ENCODE data around the gene TMEM200C.
"Not testable (repeated sequence)": the region's sequence is repeated elsewhere in the genome, so short reads cannot be mapped to it uniquely, and the experiment has no call there.

Gene TMEM200C

DNA sequence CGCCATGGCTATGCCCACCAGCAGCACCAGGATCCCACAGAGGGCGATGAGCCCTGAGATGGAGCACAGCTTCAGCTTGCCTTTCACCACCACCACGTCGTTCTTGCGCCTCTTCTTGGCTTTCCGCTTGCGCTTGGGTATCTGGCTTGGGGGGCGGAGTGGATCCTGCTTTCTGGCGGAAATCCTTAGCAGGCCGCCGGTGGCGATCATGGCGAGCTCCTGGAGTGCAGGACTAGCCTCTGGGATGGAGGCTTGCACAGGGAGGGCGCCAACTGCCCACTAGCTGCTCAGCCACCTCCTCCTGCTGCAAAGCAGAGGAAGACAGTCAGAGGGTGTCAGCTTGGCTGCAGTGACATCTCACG lies 3.5 kb downstream of the TMEM200C start:
- DNase-seq (ENCODE audit: low read depth): no peak

DNA sequence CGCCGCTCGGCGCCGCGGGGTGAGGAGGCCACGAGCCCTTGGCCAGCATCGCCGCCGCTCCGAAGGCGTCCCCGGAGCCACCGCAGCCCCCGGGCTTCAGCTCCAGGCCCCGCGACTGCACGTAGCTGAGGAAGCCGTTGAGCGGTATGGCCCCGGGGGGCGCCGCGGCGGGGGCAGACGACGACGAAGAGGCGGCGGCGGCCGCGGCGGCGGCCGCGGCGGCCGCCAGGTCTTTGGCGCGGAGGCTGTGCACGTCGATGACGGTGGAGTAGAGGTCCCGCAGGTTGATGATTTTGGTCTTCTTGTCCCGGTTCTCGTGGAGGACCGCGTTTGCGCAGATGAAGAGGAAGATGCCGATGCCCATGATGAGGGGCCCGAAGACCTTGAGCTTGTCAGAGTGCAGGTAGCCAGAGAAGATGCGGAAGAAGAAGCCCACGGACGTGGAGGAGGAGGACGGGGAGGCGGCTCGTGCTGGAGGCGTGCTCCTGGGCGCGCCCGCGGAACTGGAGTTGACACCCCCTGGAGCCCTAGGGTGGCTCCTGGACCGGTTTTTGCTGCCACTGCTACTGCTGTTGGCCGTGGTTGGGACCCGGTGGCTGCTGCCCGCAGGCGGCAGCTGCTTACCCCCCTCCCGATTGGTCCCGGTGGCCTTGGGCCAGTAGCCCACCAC lies 4.0 kb downstream of the TMEM200C start:
- no peak for DNase-seq (ENCODE audit: low read depth)

DNA sequence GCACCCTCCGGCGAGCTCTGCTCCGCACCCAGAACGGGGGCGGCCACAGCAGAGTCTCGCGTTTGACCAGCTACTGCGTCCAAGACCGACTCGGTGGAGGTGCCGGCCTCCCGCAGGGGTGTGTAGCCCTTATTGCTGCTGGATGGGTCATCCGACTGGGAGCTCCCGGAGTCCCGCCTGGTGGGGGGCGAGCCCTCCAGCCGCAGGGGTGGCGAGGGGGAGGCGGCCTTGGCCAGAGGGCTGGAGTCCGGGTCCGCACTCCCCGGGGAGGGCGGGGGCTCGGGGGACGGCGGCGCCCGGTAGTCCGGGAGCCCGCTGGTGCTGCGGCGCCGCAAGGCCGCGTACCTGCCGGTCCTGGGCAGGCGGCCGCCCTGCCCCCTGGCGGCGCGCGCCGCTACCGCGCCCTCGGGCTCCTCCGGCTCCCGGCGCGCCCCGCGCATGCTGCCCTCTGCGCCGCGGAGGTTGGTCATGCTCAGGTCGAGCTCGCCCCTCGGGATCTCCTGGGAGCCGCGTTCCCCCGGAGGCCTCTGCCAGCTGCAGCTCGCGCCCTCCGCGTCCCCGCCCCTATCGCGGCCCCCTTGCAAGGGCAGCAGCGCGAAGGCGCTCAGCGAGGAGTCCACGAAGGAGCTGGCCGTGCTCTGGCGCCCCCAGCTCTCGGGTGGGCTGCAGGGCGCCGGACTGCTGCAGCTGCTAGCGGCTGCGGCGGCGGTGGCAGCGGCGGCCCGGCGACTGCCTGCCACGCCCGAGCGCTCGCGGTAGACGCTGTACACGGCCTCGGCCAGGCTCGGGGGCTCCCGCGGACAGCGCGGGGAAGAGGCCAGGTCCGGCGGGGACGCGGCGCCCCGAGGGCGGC lies 4.8 kb downstream of the TMEM200C start:
- DNase-seq (ENCODE audit: low read depth): no peak

DNA sequence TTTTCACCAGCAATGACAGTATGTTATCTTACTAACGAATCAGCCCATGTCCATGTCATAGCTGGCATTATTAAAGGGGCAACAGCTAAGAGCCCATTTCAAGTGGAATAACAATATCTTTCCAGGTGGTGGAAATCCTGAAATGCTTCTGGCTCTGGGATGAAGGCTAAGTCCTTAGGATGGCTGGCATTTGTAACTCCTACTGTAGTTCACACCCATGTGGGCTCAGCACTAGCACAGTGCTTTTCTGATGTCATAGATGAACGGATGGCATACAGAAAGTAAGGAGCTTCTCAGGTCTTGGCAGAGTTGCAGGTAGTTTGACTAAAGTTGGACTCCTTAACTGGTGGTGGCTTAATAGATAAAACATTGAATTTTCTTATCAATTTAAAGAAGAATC lies 10.0 kb downstream of the TMEM200C start:
- no peak for DNase-seq (ENCODE audit: low read depth)

DNA sequence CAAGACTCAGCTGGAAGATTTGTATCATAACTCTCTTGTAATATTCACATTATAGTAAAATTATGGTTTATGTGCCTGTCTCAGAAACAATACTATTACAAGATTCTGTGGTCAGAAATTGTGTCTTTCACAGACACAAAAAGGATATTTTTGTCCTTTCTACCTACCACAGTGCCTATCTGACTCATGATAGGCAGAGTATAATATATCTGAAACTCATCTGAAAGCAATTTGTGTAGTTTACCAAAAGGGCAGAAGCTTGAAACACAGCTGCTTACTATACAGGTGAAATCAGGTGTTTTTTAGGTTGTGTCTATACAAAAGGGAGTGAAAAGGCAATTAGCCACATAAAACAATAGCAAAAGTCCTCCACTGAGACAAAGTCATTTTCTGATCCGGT lies 10.9 kb downstream of the TMEM200C start:
- DNase-seq (ENCODE audit: low read depth): no peak

DNA sequence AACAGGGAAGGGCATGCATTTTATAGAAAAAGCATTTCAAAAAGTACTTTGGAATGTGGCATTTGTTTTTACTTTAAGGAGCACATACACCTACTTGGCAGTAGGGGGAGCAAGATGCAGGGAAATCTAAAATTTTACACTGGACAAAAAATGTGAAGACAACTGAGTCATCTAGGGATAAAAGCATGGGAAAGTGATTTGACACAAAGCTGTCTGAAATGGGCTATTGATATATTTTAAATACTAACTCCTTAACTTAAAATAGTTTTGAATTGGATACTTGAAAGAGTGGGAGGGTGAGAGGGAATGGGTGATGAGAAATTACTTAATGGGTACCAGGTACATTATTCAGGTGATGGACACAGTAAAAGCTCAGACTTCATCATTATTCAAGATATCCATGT lies 15.8 kb downstream of the TMEM200C start:
- DNase-seq (ENCODE audit: low read depth): no peak

DNA sequence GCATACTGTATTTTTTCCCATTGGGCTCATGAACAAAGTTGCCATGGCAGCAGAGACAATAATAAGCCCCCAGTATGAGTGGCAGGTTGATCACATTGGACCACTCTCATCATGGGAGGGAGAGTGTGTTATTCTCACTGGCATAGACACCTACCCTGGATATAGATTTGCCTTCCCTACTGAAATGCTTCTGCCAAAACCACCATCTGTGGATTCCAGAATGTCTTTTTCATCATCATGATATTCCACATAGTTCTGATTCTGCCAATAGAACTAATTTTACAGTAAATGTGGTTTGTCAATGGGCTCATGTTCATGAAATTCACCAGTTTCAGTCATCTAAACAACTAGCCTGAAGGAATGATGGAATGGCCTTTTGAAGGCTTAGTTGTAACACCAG lies 18.4 kb downstream of the TMEM200C start:
- DNase-seq (ENCODE audit: low read depth): no peak

DNA sequence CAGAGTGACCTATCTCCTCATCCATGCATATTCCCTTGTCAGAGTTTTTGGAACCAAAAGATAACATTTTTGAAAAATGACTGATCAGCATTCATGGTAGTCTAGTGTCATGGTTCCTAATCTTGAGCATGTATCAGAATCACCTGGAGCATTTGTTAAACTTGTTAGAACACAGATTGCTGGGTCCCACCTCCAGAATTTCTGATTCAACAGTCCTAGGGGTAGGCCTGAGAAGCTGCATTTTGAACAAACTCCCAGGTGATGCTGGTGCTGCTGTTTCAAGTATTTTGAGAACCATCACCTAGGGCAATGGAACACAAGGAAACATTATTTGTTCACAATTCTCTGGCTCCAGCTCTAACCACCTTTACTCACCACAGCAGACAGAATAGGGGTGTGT lies 21.0 kb downstream of the TMEM200C start:
- DNase-seq (ENCODE audit: low read depth): no peak

DNA sequence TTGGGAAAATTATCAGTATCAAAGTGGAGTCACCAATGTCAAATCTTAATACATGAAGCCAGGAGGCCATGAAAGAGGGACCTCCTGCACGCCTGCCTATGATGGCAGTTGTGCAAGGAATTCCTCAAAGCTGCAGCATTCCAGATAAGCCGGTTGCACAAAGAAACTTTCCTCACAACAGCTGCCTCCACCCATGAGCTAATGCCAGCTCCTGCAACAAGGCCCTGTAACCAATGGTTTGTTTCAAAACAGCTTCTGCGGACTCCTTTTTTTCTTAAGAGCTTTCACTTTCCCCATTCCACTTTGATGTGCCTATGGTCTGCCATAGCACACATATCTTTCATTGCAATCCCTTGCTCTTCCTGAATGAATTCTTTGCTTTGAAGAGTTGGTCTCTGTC lies 22.4 kb downstream of the TMEM200C start:
- DNase-seq (ENCODE audit: low read depth): no peak

DNA sequence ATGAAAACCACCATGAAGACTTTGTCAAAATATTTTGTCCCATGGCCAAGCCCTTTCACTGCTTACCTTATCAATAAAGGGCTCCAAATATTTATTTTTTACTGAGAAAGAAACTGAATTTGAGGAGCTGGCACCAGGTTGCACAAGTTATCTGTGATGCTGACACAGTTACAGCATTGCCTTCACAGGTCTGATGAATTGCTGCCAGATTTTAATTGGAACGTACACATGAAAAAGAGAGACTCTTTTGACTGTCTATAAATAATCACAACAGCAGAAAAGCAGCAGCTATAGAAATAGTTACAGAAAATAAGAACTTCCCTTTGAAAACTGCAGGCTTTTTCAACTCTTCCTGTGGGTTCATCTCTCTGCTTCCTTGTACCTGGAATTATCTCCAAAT lies 23.9 kb downstream of the TMEM200C start:
- DNase-seq (ENCODE audit: low read depth): no peak

DNA sequence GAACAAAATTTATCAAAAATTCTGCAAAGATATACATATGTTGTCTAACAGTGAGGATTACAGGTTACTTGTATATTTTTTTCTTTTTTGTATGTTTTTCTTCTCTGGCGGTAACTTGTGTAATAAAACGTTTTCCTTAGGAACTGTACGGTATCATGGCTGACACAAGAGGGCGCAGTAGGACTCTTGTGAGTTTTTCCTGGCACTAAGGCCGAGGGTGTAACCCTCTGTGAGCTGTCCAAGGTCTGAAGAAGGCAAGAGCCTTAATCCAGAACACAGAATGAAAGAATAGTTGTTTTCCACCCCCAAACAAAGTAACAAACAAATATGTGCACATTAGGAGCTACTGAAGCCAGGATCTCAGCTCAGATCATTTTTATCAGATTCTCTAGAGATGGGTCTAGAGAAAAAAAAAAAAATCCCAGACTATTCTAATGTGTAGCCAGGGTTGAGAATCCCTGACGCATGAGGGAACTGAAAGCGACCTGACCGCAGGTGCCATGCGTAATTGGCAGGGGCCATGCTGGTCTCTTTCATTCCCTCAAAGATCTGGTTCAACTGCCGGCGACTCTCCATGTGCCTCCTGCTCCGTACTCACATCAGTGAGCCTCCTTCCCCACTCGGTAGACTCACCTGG lies 27.0 kb downstream of the TMEM200C start:
- peak; percentile 71 for DNase-seq (ENCODE audit: low read depth)

DNA sequence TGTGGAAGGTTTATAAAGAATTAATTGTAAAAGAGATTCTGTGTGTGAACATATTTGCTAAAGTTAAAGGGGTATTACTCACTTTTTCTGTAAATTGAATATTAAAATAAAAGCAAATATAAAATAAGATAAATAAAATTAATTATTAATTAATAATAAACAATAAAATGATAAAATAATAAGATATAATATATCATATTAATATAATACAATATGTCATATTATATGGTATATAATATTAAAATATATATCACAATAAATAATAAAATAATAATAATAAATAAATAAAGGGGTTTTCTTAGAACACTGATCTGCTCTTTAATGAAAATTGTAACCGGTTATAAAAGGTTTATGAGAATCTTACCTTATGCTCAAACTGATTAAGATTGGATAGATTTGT lies 29.8 kb downstream of the TMEM200C start:
- no peak for DNase-seq (ENCODE audit: low read depth)

DNA sequence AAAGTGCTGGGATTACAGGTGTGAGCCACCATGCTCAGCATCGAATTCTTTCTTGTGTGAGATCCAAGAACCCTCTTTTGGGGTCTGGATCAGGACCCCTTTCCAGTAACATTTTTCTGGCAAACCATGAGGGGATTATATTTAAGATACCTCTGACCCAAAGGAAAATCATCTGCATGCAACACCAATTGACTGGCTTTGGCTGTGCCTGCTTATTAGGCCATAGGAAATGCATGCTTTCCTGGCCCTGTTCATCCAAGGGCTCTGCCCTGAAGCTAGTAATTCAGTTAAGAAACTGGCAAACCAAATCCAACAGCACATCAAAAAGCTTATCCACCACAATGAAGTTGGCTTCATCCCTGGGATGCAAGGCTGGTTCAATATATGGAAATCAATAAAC lies 33.2 kb downstream of the TMEM200C start:
- DNase-seq (ENCODE audit: low read depth): not testable (repeated sequence)

DNA sequence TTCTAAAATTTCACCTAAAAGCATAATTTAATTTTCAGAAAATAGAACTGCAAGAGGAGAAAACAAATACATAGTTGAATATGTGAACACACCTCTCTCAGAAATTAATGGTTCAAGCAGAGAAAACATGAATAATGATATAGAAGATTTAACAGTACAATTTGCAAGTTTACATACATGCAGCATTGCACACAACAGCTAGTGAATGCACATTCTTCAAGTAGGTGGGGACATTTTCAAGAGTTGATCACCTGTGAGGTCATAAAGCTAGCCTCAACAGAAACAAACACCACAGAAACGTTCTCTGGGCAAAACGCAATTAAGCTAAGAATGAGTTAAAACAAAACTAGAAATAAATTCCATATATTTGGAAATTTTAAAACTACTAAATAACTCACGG lies 38.1 kb downstream of the TMEM200C start:
- no peak for DNase-seq (ENCODE audit: low read depth)

DNA sequence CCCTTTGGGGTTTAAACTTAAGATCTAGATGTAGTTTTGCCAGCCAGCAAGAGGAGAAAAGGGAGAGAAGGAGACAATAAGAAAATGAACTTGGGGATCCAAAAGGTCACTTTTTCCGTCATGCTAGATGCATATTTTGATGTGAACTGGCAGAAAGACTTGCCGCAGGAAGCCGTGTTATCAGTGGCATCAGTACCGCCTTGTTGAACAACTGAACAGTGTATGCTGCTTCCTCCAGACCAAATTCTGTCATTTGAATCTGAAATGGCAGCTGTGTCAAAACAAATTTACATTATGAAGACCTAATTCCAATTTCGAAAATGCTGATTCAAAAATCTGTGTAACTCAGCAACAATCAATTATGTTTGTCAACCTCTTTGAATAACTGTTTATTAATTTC lies 42.1 kb downstream of the TMEM200C start:
- DNase-seq (ENCODE audit: low read depth): no peak

DNA sequence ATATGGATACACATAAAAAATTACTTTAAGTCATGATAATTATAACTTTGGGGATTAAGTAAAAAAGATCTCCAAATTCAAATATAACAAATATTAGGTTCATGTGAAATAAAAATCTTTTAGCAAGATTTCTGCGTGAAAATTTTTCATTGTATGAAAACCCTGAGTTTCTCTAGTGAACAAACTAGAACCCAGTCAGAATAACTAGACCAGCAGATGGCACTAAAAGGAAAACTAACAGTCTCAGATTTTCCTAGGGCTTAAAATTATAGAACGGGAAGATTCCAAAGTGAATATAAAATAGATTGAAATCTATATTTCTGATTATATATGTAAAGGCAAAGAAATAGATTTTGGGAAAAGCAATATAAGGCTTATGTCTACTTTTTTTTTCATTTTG lies 43.3 kb downstream of the TMEM200C start:
- no peak for DNase-seq (ENCODE audit: low read depth)

DNA sequence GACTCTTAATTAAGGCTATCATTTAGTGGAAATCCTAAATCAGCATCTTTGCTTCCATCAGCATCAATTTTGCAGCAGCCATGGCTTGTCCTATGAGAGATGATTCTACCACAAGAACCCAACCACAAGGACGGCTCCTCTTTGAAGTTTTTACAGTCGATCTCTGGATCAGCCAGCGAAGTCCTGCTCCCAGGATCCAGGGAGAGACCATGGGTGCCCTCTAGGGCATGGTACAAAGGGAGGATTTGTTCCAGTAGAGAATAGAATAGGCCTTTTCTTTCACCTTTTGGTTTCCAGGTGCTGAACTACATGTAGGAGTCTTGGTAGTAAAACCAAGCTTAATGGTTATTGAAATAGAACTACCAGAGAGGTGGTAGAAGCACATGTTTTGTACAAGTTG lies 52.7 kb downstream of the TMEM200C start:
- no peak for DNase-seq (ENCODE audit: low read depth)

DNA sequence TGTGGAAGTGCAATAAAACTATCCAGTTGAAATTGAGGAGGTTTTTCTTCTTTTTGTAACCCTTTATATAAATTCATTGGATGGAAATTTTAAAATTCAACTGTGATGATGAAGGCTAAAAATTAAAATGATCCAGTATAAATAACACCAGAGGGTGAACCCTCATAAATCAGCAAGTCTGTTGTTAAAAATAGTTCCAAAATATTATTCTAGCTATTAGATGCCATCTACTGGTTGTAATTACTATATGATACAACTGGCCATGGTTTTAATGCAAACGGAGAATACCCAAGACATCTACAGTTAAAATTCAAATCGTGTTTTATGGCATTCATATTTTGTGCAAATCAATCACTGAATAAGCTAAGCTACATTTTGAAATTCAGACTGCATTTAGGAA lies 53.8 kb downstream of the TMEM200C start:
- DNase-seq (ENCODE audit: low read depth): no peak

DNA sequence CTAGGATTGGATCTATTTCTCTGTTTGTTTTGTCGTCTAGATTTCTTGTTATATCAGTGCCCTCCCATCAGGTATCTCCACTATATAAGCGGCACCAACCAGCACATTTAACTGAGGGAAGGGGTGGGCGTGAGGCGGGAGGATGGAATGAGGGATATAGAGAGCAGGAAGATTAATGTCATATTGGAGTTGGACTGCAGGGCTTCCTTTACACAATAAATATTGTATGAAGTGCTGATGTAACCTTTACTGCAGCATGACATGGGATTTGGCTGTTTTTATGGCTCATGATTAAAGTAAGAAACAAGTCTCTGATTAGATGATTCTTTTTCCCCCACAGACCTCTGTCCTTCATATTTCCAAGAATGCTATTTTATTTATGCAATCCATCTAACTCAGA lies 54.8 kb downstream of the TMEM200C start:
- DNase-seq (ENCODE audit: low read depth): no peak

DNA sequence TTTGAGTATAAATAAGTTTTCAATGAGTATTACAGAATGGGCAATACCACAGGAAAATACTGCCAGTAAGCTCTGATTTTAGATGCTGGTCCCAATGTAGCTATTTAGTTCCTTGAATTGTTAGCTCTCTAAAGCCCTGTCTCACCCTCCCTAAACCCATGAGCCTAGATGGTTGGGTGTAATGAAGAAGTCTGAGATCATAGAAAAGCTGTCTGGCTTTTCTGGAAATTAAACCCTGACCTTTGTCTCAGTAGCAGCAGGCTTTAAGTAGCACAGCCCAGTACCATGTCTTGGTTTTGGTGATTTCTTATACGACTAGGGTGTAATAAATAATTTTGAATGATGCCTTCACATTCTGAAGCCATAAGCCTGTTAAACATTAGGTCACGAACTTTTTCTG lies 55.3 kb downstream of the TMEM200C start:
- DNase-seq (ENCODE audit: low read depth): no peak

DNA sequence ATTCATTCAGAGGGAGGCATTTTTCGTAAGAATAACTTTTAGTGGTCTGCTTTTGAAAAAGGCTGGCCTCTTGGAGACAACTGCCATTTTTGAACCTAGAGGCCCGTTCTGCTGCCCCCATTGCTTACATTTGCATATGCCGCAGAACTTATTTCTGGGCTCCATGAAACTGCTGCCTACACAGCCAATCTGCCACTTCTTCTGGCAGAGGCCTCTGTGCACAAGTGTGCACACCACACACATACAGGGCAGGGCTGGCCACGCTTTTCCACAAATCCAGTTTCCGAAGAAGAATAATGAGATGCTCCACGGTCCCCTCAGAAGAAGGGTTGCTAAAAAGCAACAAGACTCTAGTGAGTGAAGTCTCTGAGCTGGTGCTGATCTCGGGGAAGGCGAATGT lies 56.2 kb downstream of the TMEM200C start:
- no peak for DNase-seq (ENCODE audit: low read depth)
